GM23248 (cell line): ENCODE results near the gene AFAP1.

Source experiments
- EZH2 ChIP-seq: fragments of 200-600 bp; sonication (generic); IDR thresholded peaks from 2 replicates; pipeline ENCODE4 v1.6.1; 2018; ENCODE audit warnings: antibody characterized with exemption, mild to moderate bottlenecking; ENCODE audit not compliant: insufficient read depth, poor library complexity, severe bottlenecking
- EZH2phosphoT487 ChIP-seq: fragments of 200-600 bp; sonication (generic); IDR thresholded peaks from 2 replicates; pipeline ENCODE4 v1.6.1; 2018; ENCODE audit warnings: antibody characterized with exemption, moderate library complexity, mild to moderate bottlenecking, low read depth; ENCODE audit not compliant: insufficient read depth

DNA sequence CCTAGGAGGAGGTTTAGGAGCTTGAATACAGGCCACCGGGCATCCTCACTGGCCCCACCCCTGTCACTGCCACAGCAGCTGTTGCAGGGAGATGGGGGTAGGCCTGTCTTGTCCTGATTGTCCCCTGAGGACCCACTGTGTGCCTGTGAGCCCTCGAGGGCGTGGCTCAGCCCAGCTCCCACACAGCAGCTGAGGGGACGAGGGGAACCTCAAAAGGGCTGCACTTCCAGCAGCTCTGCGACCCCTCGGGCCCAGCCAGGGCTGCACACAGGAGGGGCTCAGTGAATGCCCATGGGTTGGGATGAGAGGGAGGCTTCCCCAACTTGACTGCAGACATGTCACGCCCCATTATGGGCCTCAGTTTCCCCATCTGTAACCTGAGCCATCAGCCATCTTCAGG is 225.9 kb downstream of the AFAP1 start:
- TF ChIP-seq EZH2 (no peak), EZH2phosphoT487 (no peak)
